Mucosa of stomach (tissue), 1 donor: Measurements from ENCODE around the gene KAT6B.

ENCODE experiments used
- H3K27me3 ChIP-seq: one replicate; pipeline ENCODE4 v1.7.0; 2013; ENCODE audit warnings: mild to moderate bottlenecking, low read length; ENCODE audit not compliant: control insufficient read depth, insufficient read depth
- H3K36me3 ChIP-seq: one replicate; pipeline ENCODE4 v1.7.0; 2013; ENCODE audit warnings: low read length; ENCODE audit not compliant: control insufficient read depth, insufficient read depth
- H3K4me1 ChIP-seq: one replicate; pipeline ENCODE4 v1.7.0; 2013; ENCODE audit warnings: mild to moderate bottlenecking, low read length; ENCODE audit not compliant: control insufficient read depth, insufficient read depth
- H3K4me3 ChIP-seq: one replicate; pipeline ENCODE4 v1.7.0; 2013; ENCODE audit warnings: low read length
- H3K9ac ChIP-seq: one replicate; pipeline ENCODE4 v1.7.0; 2013; ENCODE audit warnings: mild to moderate bottlenecking, low read length, moderate library complexity
- H3K9me3 ChIP-seq: one replicate; pipeline ENCODE4 v1.7.0; 2013; ENCODE audit warnings: mild to moderate bottlenecking, low read length, moderate library complexity; ENCODE audit not compliant: control insufficient read depth
- donor health status: Pancreatic carcinoma.

KAT6B gene

GRCh38 chr10:74976565-74976964 is 150.2 kb downstream of the KAT6B start:
- Histone ChIP-seq H3K36me3 (no peaks in the 10 kb centered on the region), H3K4me1 (no peaks in the 10 kb centered on the region), H3K4me3 (no peak overlapping the region), H3K9me3 (no peaks in the 10 kb centered on the region), H3K27me3 (no peaks in the 10 kb centered on the region), H3K9ac (no peak overlapping the region)

GRCh38 chr10:74977072-74977471 is 150.7 kb downstream of the KAT6B start:
- H3K27me3 ChIP-seq, result no peaks in the 10 kb centered on the region
- no peaks in the 10 kb centered on the region for H3K36me3 ChIP-seq
- no peaks in the 10 kb centered on the region for H3K4me1 ChIP-seq
- H3K9me3 ChIP-seq, result no peaks in the 10 kb centered on the region
- H3K9ac ChIP-seq, result no peak overlapping the region
- H3K4me3 ChIP-seq, result no peak overlapping the region

- Histone ChIP-seq H3K27me3 (no peaks in the 10 kb centered on the region), H3K9me3 (no peaks in the 10 kb centered on the region), H3K4me3 (no peak overlapping the region), H3K9ac (no peak overlapping the region), H3K36me3 (no peaks in the 10 kb centered on the region), H3K4me1 (no peaks in the 10 kb centered on the region)
Measured at GRCh38 chr10:74977913-74978847, 151.8 kb downstream of the KAT6B start.

- no peak overlapping the region for H3K4me3 ChIP-seq
- H3K36me3 ChIP-seq, result no peaks in the 10 kb centered on the region
Measured at GRCh38 chr10:74981831-74982633, 155.6 kb downstream of the KAT6B start.

GRCh38 chr10:74982634-74982982 is 156.2 kb downstream of the KAT6B start:
- Histone ChIP-seq H3K9me3 (no peaks in the 10 kb centered on the region), H3K27me3 (no peaks in the 10 kb centered on the region), H3K9ac (no peak overlapping the region), H3K36me3 (no peaks in the 10 kb centered on the region), H3K4me3 (no peak overlapping the region), H3K4me1 (no peaks in the 10 kb centered on the region)

More at GRCh38 chr10:74981831-74982633, 155.6 kb downstream of the KAT6B start:
- Histone ChIP-seq H3K9me3 (no peaks in the 10 kb centered on the region), H3K27me3 (no peaks in the 10 kb centered on the region), H3K9ac (no peak overlapping the region), H3K4me1 (no peaks in the 10 kb centered on the region)

- Histone ChIP-seq H3K9me3 (no peaks in the 10 kb centered on the region), H3K4me3 (no peak overlapping the region), H3K9ac (no peak overlapping the region), H3K36me3 (no peaks in the 10 kb centered on the region), H3K4me1 (peaks cover 5% of the 10 kb centered on the region), H3K27me3 (no peaks in the 10 kb centered on the region)
Measured at GRCh38 chr10:74983383-74983782, 157.0 kb downstream of the KAT6B start.

GRCh38 chr10:74987339-74988053 is 161.1 kb downstream of the KAT6B start:
- Histone ChIP-seq H3K4me1 (peaks cover 7% of the 10 kb centered on the region), H3K9me3 (no peaks in the 10 kb centered on the region), H3K27me3 (no peaks in the 10 kb centered on the region), H3K9ac (no peak overlapping the region), H3K36me3 (no peaks in the 10 kb centered on the region), H3K4me3 (no peak overlapping the region)

- no peaks in the 10 kb centered on the region for H3K9me3 ChIP-seq
- no peaks in the 10 kb centered on the region for H3K27me3 ChIP-seq
- H3K4me1 ChIP-seq, result peaks cover 7% of the 10 kb centered on the region
- H3K4me3 ChIP-seq, result no peak overlapping the region
- no peaks in the 10 kb centered on the region for H3K36me3 ChIP-seq
- H3K9ac ChIP-seq, result no peak overlapping the region
Measured at GRCh38 chr10:74988054-74988775, 161.8 kb downstream of the KAT6B start.

- no peak overlapping the region for H3K9ac ChIP-seq
- peaks cover 7% of the 10 kb centered on the region for H3K4me1 ChIP-seq
Measured at GRCh38 chr10:74988832-74989561, 162.6 kb downstream of the KAT6B start.

GRCh38 chr10:74991435-74991834 is 165.0 kb downstream of the KAT6B start:
- no peak overlapping the region for H3K9ac ChIP-seq
- no peak overlapping the region for H3K4me3 ChIP-seq
- peaks cover 20% of the 10 kb centered on the region for H3K4me1 ChIP-seq
- H3K9me3 ChIP-seq, result no peaks in the 10 kb centered on the region
- H3K27me3 ChIP-seq, result no peaks in the 10 kb centered on the region
- H3K36me3 ChIP-seq, result no peaks in the 10 kb centered on the region

More at GRCh38 chr10:74988832-74989561, 162.6 kb downstream of the KAT6B start:
- H3K27me3 ChIP-seq, result no peaks in the 10 kb centered on the region
- no peaks in the 10 kb centered on the region for H3K9me3 ChIP-seq
- no peak overlapping the region for H3K4me3 ChIP-seq
- no peaks in the 10 kb centered on the region for H3K36me3 ChIP-seq

- no peaks in the 10 kb centered on the region for H3K27me3 ChIP-seq
- no peaks in the 10 kb centered on the region for H3K9me3 ChIP-seq
- H3K9ac ChIP-seq, result no peak overlapping the region
- no peak overlapping the region for H3K4me3 ChIP-seq
- no peaks in the 10 kb centered on the region for H3K36me3 ChIP-seq
- peaks cover 20% of the 10 kb centered on the region for H3K4me1 ChIP-seq
Measured at GRCh38 chr10:74992068-74992467, 165.7 kb downstream of the KAT6B start.
